Measurements from ENCODE around the gene TMEM81. TPM values are rescaled to one million over a fixed set of nuclear protein-coding genes. Genes with fewer than 3 reads are reported as not detected.

Gene TMEM81
- total and polyA plus RNA-seq, 10 of the 15 experiments (the other 5 are each of a cell fraction or from before 2014, with no cell fraction given) = 0.62 to 2.2 (median 1.1) TPM

DNA sequence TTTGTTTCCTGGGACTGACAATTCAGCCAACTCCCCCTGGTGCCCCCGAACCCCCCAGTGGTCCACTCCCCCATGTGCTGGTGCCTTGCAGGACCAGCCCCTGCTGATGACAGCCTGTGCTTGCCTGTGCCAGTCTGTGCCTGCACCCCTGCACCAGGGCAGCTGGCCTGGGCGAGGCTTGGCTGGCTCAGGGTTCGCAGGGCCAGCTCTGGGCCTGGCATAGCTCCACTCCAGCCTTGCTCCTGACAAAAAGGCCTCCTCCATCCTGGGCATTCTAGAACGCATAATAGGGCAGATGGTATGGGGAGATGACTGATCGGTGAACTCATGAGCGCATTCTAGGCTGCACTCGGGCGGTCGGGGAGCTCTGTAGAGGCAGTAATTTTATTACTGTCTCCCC lies 35.9 kb downstream of the TMEM81 start:
- Histone ChIP-seq H3K4me3 (no peak overlapping the region), H3K27me3 (replicated peaks in 1 of 2; ENCODE audit: control insufficient read depth in 2 of 2, insufficient read depth in 2 of 2, low read length in 1 of 2) (peaks cover 0 to 10% of the 10 kb centered on the region in 2 experiments; a peak in 3 of 4 replicates), H3K4me1 (ENCODE audit: control insufficient read depth, insufficient read depth, low read length) (no peaks in the 10 kb centered on the region), H3K9ac (ENCODE audit: control insufficient read depth, insufficient read depth, low read length) (no peak overlapping the region), H2AFZ (ENCODE audit: control insufficient read depth, low read depth, low read length) (no peak overlapping the region), H3K9me3 (replicated peaks; ENCODE audit: control insufficient read depth, insufficient read depth, low read length) (no peaks in the 10 kb centered on the region), H4K20me1 (ENCODE audit: control insufficient read depth, insufficient read depth) (no peaks in the 10 kb centered on the region), H3K79me2 (ENCODE audit: control insufficient read depth, insufficient read depth, low read length) (no peaks in the 10 kb centered on the region), H3K4me2 (ENCODE audit: control insufficient read depth, insufficient read depth) (no peak overlapping the region), H3K27ac (ENCODE audit: control insufficient read depth, insufficient read depth) (no peak overlapping the region), H3K36me3 (ENCODE audit: control insufficient read depth in 2 of 2, insufficient read depth in 2 of 2, low read length in 1 of 2) (no peaks in the 10 kb centered on the region)
- ChIA-PET POLR2A (interaction anchor here (0.5 kb wide), 1 partner anchor 545 kb away, joined by 6 read pairs; no protein-coding TSS in a partner anchor), RAD21 (ENCODE audit: unreplicated experiment) (no interaction called here), CTCF (interaction anchor here (5.5 kb wide), 1 partner anchor 13 kb away, joined by 35 read pairs; no protein-coding TSS in a partner anchor), SMC1A (ENCODE audit: uncharacterized antibody, unreplicated experiment) (no interaction called here)
- in situ Hi-C loops (cut with MboI) (no loop called here), intact Hi-C loops (cut with micrococcal nuclease; ENCODE audit: unreplicated experiment) (no loop called here)
- TF ChIP-seq RUNX3 (IDR thresholded peaks at IDR 0.05; ENCODE audit: low read length) (no peak), JUND (IDR thresholded peaks at IDR 0.05; ENCODE audit: low read depth, low read length) (no peak), TBL1XR1 (IDR thresholded peaks at IDR 0.05; ENCODE audit: low read depth, low read length) (no peak), MXI1 (IDR thresholded peaks at IDR 0.05; ENCODE audit: low read depth, low read length) (no peak), PKNOX1 (IDR thresholded peaks at IDR 0.05) (no peak), SREBF1 (IDR thresholded peaks at IDR 0.05; ENCODE audit: low read length) (no peak), PAX5 (IDR thresholded peaks at IDR 0.05; ENCODE audit: borderline replicate concordance, low read depth, low read length) (no peak), EGR1 (IDR thresholded peaks at IDR 0.05; ENCODE audit: borderline replicate concordance in 1 of 2, low read depth in 2 of 2, low read length in 2 of 2) (no peak), HDAC2 (IDR thresholded peaks at IDR 0.05) (no peak), NR2C1 (IDR thresholded peaks at IDR 0.05) (no peak), IRF3 (IDR thresholded peaks at IDR 0.05) (no peak), NBN (IDR thresholded peaks at IDR 0.05) (no peak), SPI1 (IDR thresholded peaks at IDR 0.05; ENCODE audit: borderline replicate concordance, insufficient read depth, low read depth, low read length) (no peak), ZNF622 (IDR thresholded peaks at IDR 0.05) (no peak), NFYA (IDR thresholded peaks at IDR 0.05; ENCODE audit: borderline replicate concordance, low read depth, low read length) (no peak), RELA (IDR thresholded peaks at IDR 0.05; ENCODE audit: borderline replicate concordance, partially characterized antibody) (no peak)
- TF ChIP-seq, protein P1, sequence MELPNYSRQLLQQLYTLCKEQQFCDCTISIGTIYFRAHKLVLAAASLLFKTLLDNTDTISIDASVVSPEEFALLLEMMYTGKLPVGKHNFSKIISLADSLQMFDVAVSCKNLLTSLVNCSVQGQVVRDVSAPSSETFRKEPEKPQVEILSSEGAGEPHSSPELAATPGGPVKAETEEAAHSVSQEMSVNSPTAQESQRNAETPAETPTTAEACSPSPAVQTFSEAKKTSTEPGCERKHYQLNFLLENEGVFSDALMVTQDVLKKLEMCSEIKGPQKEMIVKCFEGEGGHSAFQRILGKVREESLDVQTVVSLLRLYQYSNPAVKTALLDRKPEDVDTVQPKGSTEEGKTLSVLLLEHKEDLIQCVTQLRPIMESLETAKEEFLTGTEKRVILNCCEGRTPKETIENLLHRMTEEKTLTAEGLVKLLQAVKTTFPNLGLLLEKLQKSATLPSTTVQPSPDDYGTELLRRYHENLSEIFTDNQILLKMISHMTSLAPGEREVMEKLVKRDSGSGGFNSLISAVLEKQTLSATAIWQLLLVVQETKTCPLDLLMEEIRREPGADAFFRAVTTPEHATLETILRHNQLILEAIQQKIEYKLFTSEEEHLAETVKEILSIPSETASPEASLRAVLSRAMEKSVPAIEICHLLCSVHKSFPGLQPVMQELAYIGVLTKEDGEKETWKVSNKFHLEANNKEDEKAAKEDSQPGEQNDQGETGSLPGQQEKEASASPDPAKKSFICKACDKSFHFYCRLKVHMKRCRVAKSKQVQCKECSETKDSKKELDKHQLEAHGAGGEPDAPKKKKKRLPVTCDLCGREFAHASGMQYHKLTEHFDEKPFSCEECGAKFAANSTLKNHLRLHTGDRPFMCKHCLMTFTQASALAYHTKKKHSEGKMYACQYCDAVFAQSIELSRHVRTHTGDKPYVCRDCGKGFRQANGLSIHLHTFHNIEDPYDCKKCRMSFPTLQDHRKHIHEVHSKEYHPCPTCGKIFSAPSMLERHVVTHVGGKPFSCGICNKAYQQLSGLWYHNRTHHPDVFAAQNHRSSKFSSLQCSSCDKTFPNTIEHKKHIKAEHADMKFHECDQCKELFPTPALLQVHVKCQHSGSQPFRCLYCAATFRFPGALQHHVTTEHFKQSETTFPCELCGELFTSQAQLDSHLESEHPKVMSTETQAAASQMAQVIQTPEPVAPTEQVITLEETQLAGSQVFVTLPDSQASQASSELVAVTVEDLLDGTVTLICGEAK (IDR thresholded peaks at IDR 0.05; ENCODE audit: borderline replicate concordance) = no peak
- DNase-seq (ENCODE audit: low read depth, low spot score) (no peak), FAIRE-seq (no peak), ATAC-seq (no peak)
- 47% methylated on average over 9 of the region's 9 CpGs for WGBS (ENCODE audit: insufficient coverage, insufficient replicate concordance, low lambda C conversion rate, missing lambda C conversion rate)
- BruUV-seq (replicated peaks) = no TSS peak

All from GM12878 (cell line).